Activated T-cell treated with anti-CD3 and anti-CD28 coated beads, Interleukin-2, amount 50 U/mL, for 4 hours (primary cell): ENCODE data around the gene PRELID1. TPM values are rescaled to one million over a fixed set of nuclear protein-coding genes. Genes with fewer than 3 reads are reported as not detected.
"Not testable (repeated sequence)": the region's sequence is repeated elsewhere in the genome, so short reads cannot be mapped to it uniquely, and the experiment has no call there.

Experiments used
- ATAC-seq, 2 donors: fragments of 200-7000 bp; cut with Tn5 transposase; one replicate each; pipeline ENCODE4 v1.10.0; 2021
- DNase-seq: peaks from one replicate; pipeline ENCODE4 v3.0.0-alpha.2; 2020
- H3K27me3 Mint-ChIP-seq: one replicate; pipeline ENCODE4 v1.8.0; 2021; ENCODE audit warnings: low read depth, mixed read lengths
- H3K36me3 Mint-ChIP-seq: one replicate; pipeline ENCODE4 v1.8.0; 2022; ENCODE audit warnings: mixed read lengths; ENCODE audit not compliant: insufficient read depth
- H3K4me1 Mint-ChIP-seq: one replicate; pipeline ENCODE4 v1.8.0; 2021; ENCODE audit warnings: low read depth, mixed read lengths
- H3K4me3 Mint-ChIP-seq: one replicate; pipeline ENCODE4 v1.8.0; 2021; ENCODE audit warnings: mild to moderate bottlenecking, moderate library complexity, mixed read lengths
- H3K9me3 Mint-ChIP-seq: one replicate; pipeline ENCODE4 v1.8.0; 2021; ENCODE audit warnings: mixed read lengths
- total RNA-seq, 3 donors: library from RNA; stranded (reverse); gene quantifications; one replicate each; pipeline ENCODE4 v1.2.1, GENCODE V29; 2021

PRELID1 gene
- total RNA-seq, 3 donors from 2014 or later = 293 to 372 (median 302) TPM

DNA sequence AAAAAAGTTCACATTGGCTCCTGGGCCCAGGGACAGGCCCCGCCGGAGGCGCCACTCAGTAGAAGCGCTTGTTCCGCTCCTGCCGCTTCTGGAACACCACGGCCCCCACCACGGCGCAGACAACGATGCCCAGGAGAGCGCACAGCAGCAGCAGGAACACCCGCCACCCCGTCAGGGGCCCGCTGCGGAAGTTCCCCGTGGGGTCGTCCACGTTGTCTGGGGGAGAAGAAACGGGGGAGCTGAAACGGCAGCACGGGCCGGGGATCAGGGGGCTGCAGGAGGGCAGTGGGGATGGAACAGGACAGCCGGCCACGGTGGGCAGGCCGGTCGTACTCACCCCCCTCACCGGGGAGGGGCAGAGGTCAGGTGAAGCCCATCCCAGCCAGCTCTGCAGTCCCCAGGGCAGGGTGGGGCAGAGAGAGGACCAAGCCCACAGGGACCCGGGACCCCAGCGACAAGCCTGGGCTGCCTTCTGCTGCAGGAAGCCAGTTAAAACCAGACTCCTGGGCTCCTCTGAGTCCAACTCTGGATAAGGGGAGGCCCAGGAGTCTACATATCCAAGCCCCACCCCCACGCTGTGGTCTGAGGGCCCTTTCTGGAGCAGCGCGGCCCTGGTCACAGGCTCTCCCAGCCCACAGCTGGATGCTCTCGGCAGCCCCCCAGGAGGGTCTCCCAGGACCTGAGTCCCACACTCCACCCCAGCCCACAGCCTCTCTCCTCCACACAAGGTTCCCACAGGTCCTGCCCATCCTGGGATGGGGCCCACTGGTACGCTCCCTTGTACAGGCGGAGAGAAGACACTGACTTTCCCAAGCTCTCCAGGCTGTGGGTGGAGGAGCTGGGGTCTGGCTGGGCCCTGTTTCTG is 28.7 kb downstream of the PRELID1 start:
- Mint-ChIP-seq H3K9me3 (no peaks in the 10 kb centered on the region), H3K27me3 (no peaks in the 10 kb centered on the region), H3K4me1 (peaks cover 12% of the 10 kb centered on the region), H3K4me3 (no peak overlapping the region), H3K36me3 (peaks cover 48% of the 10 kb centered on the region)
- ATAC-seq = no peak
- DNase-seq = no peak

DNA sequence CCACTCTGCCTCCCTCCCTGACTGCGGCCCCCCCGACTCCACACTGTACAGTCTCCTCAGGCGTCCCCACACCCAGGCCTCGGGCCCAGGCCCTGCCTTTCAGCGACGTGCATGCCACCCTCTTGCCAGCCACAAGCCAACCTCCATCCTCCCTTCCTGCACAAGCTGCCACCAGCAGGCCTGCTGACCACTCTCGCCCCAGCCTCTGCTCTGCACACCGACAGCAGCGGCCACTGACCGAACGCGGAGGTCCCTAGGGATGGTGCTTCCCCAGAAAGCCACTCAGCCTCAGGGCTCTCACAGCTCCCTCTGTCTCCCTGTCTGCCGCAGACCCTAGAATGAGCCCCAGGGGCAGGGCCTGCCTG is 29.3 kb downstream of the PRELID1 start:
- ATAC-seq (no peak), DNase-seq (no peak)
- no peak overlapping the region for H3K4me3 Mint-ChIP-seq
- H3K9me3 Mint-ChIP-seq = no peaks in the 10 kb centered on the region
- peaks cover 10% of the 10 kb centered on the region for H3K4me1 Mint-ChIP-seq
- H3K36me3 Mint-ChIP-seq = peaks cover 50% of the 10 kb centered on the region
- H3K27me3 Mint-ChIP-seq = no peaks in the 10 kb centered on the region

DNA sequence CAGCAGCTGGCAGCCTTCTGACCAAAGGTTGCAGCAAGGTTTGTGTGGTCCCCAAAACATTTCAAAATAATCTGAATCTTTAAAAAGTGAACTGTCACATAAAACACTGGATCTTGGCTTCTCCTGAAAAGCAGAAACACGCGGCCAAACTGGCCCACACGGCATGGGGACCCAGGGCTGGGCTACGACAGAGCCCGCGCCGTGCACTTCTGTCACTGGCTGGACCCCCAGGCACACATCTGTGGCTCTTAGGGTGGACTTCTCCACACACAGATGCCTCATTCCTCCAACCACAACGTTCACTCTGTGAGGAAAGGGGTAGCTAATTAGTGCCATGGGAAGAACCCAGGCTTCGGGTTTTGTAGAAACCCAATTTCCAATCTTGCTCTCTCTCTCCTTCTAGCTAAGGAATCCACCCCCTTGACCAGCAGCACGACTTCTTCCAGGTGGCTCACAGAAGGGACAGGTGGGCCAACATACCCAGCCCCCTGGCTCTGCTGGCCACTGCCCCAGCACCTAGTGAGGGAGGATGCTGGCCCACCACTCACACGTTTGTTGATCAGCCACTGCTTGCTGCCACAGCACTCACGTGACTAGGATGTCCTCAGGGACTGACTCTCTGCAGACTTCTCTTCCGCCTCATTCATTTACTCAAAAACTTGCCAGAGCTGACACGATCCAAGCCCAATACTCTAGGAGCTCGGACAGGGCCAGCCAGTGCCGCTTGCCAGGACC is 30.0 kb downstream of the PRELID1 start:
- ATAC-seq = no peak
- no peak for DNase-seq
- Mint-ChIP-seq H3K36me3 (peaks cover 50% of the 10 kb centered on the region), H3K4me3 (no peak overlapping the region), H3K4me1 (peaks cover 6% of the 10 kb centered on the region), H3K27me3 (no peaks in the 10 kb centered on the region), H3K9me3 (no peaks in the 10 kb centered on the region)

DNA sequence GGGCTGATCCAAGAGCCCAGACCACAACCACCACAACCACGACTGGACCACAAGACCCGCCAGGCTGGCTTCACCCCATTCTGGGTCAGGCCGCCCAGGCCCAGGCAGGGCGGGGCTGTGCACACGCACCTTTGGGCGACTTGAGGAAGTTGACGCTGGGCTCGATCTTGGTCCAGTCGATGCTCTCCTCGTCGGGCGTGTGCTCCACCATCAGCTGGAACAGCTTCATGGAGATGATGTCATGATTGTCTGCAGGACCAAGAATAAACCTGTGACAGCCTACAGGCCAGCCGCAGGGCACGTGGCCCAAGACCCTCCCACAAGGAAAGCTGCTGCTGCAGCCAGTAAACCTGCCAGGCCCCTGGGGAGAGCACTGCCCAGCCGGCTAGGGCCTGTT is 30.6 kb downstream of the PRELID1 start:
- no peaks in the 10 kb centered on the region for H3K27me3 Mint-ChIP-seq
- H3K9me3 Mint-ChIP-seq = no peaks in the 10 kb centered on the region
- H3K36me3 Mint-ChIP-seq = peaks cover 51% of the 10 kb centered on the region
- H3K4me3 Mint-ChIP-seq = no peak overlapping the region
- ATAC-seq (no peak), DNase-seq (no peak)
- peaks cover 6% of the 10 kb centered on the region for H3K4me1 Mint-ChIP-seq

DNA sequence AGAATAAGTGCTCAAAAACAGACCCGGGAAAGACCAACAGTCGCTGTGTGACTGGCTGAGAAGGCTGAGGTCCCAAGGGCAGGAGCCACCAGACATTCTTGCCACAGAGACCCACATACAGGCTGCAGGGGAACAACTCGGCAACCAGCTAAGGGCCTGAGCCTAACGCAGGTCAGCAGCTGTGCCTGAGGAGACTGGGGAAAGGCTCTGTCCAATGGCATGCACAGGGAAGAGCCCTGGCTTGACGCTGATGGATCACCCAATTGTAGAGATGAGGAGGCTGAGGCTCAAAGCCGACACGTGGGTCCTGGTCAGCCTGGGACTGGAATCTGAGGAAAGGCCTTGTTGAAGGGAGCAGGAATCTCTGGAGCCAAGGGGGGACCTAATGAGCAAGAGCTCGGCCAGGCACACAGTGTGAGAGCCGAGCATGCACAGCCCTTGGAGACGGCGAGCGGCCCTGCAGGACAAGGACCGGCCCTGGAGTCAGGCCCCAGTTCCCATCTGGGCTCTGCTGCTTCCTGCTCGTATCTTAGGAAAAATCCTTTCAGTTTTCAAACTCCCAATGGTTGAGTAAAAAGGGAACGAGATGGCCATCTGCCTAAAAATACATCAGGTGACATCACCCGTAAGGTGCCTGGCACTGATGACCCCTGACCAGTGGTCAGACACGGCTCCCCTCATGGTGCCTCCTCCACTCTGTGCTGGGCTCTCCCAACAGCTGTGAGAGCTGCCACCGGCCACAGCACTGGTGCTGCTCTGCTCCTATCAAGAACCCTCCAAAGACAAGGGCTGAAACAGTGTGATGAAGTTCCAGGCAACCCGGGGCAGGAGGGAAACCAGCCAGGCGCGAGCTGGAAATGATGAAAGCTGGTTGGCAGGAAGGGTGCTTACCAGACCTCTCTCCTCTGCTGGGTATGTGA is 31.4 kb downstream of the PRELID1 start:
- no peak overlapping the region for H3K4me3 Mint-ChIP-seq
- peaks cover 53% of the 10 kb centered on the region for H3K36me3 Mint-ChIP-seq

DNA sequence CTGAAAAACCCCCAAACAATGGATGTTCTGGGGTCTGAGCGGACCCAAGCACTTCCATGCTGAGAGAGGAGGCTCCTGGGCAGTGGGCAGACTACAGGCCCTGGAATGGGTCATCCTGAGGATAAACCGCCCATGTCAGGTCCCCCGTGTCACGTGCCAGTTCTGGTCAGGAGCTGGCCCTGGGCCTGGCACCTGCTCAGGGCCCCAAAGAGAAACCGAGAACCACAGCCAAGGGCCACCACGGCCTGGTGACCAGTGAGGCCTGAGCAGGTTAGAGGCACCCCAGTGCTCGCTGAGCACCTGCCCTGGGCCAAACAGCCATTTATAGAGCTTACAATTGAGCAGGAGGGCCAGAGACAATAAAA is 32.1 kb downstream of the PRELID1 start:
- Mint-ChIP-seq H3K9me3 (peaks cover 4% of the 10 kb centered on the region), H3K27me3 (no peaks in the 10 kb centered on the region), H3K4me3 (no peak overlapping the region), H3K4me1 (peaks cover 15% of the 10 kb centered on the region), H3K36me3 (peaks cover 48% of the 10 kb centered on the region)
- ATAC-seq (no peak), DNase-seq (no peak)

More for the DNA sequence above, 31.4 kb downstream of the PRELID1 start:
- ATAC-seq = no peak
- Mint-ChIP-seq H3K27me3 (no peaks in the 10 kb centered on the region), H3K9me3 (peaks cover 4% of the 10 kb centered on the region), H3K4me1 (peaks cover 15% of the 10 kb centered on the region)
- no peak for DNase-seq

DNA sequence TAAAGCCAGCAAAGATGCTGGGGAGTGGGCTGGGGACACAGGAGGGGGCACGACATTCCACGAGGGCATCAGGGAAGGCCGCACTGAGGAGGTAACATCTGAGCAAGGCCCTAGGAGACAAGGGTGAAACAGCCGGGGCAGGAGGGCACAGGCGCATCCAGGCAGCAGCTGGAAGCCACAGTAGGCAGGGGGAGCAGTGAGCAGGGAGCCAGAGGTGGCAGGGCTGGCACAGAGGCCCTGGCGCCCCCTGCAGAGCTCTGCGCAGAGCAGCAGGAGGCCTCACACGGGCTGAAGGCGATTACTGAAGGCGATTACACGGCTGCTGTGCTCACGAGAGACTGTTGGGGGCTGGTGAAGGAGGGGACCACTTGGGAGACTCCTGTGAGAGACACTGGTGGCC is 32.5 kb downstream of the PRELID1 start:
- Mint-ChIP-seq H3K4me3 (no peak overlapping the region), H3K4me1 (peaks cover 15% of the 10 kb centered on the region), H3K27me3 (no peaks in the 10 kb centered on the region), H3K36me3 (peaks cover 44% of the 10 kb centered on the region), H3K9me3 (peaks cover 4% of the 10 kb centered on the region)
- ATAC-seq (peak; percentile 41 to 74), DNase-seq (no peak)

DNA sequence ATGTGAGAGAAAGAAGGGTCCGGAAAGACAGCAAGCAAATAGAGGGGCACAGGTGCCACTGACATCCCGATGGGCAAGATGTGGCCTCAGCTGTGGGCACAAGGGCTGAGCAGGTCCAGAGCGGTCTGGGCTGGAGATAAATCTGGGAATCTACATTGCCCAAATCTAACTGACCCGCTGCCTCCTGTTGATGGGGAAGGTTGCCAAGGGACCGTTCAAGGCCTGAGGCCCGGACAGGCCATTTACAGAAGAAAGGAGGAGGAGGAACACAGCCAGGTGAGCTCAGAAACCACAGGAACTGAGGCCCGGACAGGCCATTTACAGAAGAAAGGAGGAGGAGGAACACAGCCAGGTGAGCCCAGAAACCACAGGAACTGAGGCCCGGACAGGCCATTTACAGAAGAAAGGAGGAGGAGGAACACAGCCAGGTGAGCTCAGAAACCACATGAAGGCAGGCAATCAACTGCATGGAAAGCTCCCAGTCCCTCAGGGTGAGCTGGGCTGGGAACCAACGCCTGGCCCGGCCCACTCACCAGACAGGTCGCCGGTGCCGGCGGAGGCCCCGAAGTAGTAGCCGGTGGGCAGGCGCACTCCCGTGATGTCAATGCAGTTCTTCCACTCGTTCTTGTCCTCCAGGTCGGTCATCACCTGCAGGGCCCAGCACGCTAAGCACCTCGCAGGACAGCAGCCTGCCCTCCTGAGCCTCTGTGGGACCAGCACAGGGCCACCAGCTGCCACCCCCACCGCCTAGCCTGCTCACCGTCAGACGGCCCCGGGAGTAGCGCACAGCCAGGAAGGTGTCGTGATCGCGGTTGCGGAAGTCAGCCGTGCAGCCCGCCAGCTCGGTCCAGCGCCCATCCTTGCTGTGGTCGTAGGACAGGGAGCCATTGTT is 33.2 kb downstream of the PRELID1 start:
- Mint-ChIP-seq H3K36me3 (peaks cover 48% of the 10 kb centered on the region), H3K4me3 (no peak overlapping the region), H3K9me3 (peaks cover 4% of the 10 kb centered on the region), H3K4me1 (peaks cover 14% of the 10 kb centered on the region), H3K27me3 (no peaks in the 10 kb centered on the region)
- DNase-seq (no peak), ATAC-seq (no peak)

DNA sequence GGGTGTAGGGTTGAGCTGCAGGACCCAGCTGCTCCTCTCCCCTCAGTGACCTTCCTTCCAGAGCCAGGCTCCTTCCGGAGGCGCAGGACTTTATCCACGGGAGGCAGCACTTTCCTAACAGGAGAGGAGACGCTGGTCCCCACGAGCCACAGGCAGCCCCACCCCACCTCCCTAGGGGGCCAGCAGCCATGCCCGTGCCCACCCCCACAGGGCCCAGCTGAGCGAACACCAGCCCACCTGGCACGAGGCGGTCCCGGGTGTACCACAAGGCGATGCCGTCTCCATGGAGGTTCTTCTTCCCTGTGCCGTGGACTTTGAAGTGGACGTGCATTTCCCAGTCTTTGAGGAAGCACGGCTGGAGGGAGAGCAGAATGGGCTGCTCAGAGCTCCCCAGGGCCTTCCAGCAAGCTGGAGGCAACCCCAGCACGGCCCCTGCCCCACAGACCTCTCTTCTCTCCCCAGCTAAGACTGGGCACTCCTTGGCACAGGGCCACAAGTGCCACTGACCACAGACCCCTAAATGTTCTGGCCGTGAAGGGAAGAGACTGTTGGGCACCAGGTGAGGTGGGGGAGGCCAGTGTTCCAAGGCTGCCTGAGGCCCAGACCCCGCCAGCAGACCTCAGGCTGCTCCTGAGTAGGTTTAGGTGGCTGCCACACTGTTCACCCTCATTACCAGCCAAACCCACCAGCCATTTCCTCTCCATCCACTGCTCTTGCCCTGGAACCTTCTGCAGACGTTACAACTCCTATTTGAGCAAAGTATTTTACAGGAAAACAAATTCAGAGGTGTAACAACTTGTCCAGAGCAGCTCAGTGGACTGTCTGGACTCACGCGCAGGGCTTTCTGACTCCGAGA is 34.9 kb downstream of the PRELID1 start:
- H3K36me3 Mint-ChIP-seq = peaks cover 44% of the 10 kb centered on the region
- peaks cover 4% of the 10 kb centered on the region for H3K9me3 Mint-ChIP-seq

DNA sequence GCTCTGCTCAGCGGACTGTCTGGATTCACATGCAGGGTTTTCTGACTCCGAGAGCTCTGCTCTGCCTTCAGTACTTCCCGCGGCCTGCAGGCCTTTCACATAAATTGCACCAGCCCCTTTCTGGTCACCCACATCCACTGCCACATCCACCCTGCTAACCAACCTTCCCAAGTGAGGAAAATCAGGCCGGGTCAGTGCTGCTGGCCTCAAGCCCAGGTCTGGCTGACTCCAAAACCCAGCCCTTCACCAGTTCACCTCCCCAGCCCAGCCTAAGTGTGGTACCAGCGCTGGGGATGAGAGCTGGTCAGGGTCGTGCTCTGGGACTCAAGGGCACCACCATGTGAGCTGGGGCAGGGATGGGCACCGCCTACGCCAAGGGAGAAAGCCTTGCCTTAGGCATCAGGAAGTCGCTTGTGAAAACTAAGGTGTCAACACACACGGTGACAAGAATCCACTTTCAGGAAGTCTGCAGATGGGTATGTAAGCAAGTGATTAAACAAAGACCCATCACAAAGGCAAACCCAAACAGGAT is 35.6 kb downstream of the PRELID1 start:
- Mint-ChIP-seq H3K4me3 (no peak overlapping the region), H3K9me3 (peaks cover 4% of the 10 kb centered on the region), H3K4me1 (peaks cover 16% of the 10 kb centered on the region), H3K27me3 (no peaks in the 10 kb centered on the region), H3K36me3 (peaks cover 41% of the 10 kb centered on the region)
- DNase-seq (no peak), ATAC-seq (no peak)

More for the DNA sequence above, 34.9 kb downstream of the PRELID1 start:
- DNase-seq (no peak), ATAC-seq (no peak)
- Mint-ChIP-seq H3K27me3 (no peaks in the 10 kb centered on the region), H3K4me1 (peaks cover 15% of the 10 kb centered on the region), H3K4me3 (no peak overlapping the region)

DNA sequence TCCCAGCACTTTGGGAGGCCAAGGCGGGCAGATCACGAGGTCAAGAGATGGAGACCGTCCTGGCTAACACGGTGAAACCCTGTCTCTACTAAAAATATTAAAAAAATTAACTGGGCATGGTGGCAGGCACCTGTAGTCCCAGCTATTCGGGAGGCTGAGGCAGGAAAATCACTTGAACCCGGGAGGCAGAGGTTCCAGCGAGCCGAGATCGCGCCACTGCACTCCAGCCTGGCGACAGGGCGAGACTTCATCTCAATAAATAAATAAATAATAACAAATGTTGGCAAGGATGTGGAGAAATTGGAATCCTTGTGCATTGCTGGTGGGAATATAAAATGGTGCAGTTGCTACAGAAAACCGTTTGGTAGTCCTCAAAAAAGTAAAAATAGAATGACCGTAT is 39.4 kb downstream of the PRELID1 start:
- H3K9me3 Mint-ChIP-seq, H3K4me3 Mint-ChIP-seq, ATAC-seq, H3K27me3 Mint-ChIP-seq, DNase-seq: not testable (repeated sequence)
- H3K36me3 Mint-ChIP-seq = peaks cover 30% of the 10 kb centered on the region
- H3K4me1 Mint-ChIP-seq = peaks cover 31% of the 10 kb centered on the region

DNA sequence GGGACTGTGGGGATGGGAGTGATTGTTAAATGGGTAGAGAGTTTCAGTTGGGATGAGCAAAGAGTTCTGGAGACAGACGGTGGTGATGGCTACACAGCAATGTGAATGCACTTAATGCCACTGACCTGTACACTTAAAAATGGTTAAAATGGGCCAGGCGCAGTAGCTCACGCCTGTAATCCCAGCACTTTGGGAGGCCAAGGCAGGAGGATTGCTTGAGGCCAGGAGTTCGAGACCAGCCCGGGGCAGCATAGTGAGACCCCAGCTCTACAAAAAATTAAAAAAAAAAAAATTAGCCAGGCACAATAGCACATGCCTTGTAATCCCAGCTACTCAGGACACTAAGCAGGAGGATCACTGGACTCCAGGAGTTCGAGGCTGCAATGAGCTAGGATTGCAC is 40.2 kb downstream of the PRELID1 start:
- Mint-ChIP-seq H3K27me3 (no peaks in the 10 kb centered on the region), H3K36me3 (peaks cover 30% of the 10 kb centered on the region), H3K4me3 (no peak overlapping the region), H3K9me3 (peaks cover 4% of the 10 kb centered on the region), H3K4me1 (peaks cover 31% of the 10 kb centered on the region)
- DNase-seq = no peak
- no peak for ATAC-seq
